Endothelial cell of umbilical vein (primary cell): Measurements from ENCODE around the gene DHX30. TPM values are rescaled to one million over a fixed set of nuclear protein-coding genes. Genes with fewer than 3 reads are reported as not detected.
A peak's percentile ranks its signal among the peaks of the same experiment; 100 is the strongest.

ENCODE experiments used
- BruUV-seq: library from RNA; stranded (reverse); fragments of 400-500 nt; replicated peaks from 2 replicates; lab custom pipeline; 2021; lab: Mats Ljungman, UMichigan
- CTCF ChIA-PET: fragments of 300-600, 350-600 bp; sonication (Branson Sonifier 250); formaldehyde crosslinking; loops from one replicate; lab custom pipeline; 2021; ENCODE audit warnings: antibody characterized with exemption, inconsistent platforms; lab: Charles Lee
- POLR2A ChIA-PET: fragments of 300-600, 350-600 bp; sonication (Branson Sonifier 250); formaldehyde crosslinking; loops from one replicate; lab custom pipeline; 2021; ENCODE audit warnings: antibody characterized with exemption, inconsistent platforms; lab: Charles Lee
- DNase-seq: peaks from one replicate; pipeline ENCODE4 v3.0.0-alpha.2; 2011; ENCODE audit warnings: low read depth, low spot score
- FAIRE-seq: peaks from 2 replicates; lab custom pipeline; 2011; peaks lifted over from hg19 to GRCh38; lab: Jason Lieb, UNC
- H2AFZ ChIP-seq: 2 replicates; pipeline ENCODE4 v1.6.0; 2012; ENCODE audit warnings: low read depth, low read length, control low read depth, inconsistent platforms
- H3K27ac ChIP-seq: 2 replicates; pipeline ENCODE4 v1.5.1; 2011; ENCODE audit warnings: low read depth, mild to moderate bottlenecking, control low read depth, low read length, moderate library complexity; ENCODE audit not compliant: insufficient read depth
- H3K27me3 ChIP-seq, 2 experiments: 2 replicates each; pipeline versions ENCODE4 v1.6.0 to v1.6.1; 2011; ENCODE audit warnings: low read length in 2 of 2, mixed read lengths in 1 of 2; ENCODE audit not compliant: control insufficient read depth in 2 of 2, insufficient read depth in 2 of 2
- H3K36me3 ChIP-seq, 2 experiments: 2 replicates in 1 of 2; 3 replicates in 1 of 2; pipeline ENCODE4 v1.5.1; 2011; ENCODE audit warnings: low read length in 2 of 2, mild to moderate bottlenecking in 1 of 2, moderate library complexity in 1 of 2; ENCODE audit not compliant: control insufficient read depth in 2 of 2, insufficient read depth in 2 of 2; ENCODE audit errors: extremely low read depth in 1 of 2
- H3K4me1 ChIP-seq: 3 replicates; pipeline ENCODE4 v1.5.1; 2011; ENCODE audit warnings: mild to moderate bottlenecking, low read length; ENCODE audit not compliant: control insufficient read depth, insufficient read depth; ENCODE audit errors: extremely low read depth
- H3K4me2 ChIP-seq: 2 replicates; pipeline ENCODE4 v1.6.1; 2011; ENCODE audit warnings: low read length, control low read depth, mixed read lengths; ENCODE audit not compliant: insufficient read depth
- H3K4me3 ChIP-seq, 3 experiments: fragments of 200-600 bp in 1 of 3; sonication (generic), shearing (Covaris generic) in 1 of 3; replicated peaks in 1 of 3; 2 replicates each; pipeline ENCODE4 v1.5.1; 2011 to 2016; ENCODE audit warnings: control low read depth in 3 of 3, low read length in 3 of 3, mild to moderate bottlenecking in 2 of 3, inconsistent platforms in 1 of 3, low read depth in 1 of 3, moderate library complexity in 1 of 3; ENCODE audit not compliant: insufficient read depth in 1 of 3
- H3K79me2 ChIP-seq: 2 replicates; pipeline ENCODE4 v1.6.0; 2012; ENCODE audit warnings: low read length, inconsistent platforms; ENCODE audit not compliant: control insufficient read depth, insufficient read depth
- H3K9ac ChIP-seq: replicated peaks from 2 replicates; pipeline ENCODE3; 2011; ENCODE audit warnings: low read length, control low read depth; ENCODE audit not compliant: insufficient read depth; ENCODE audit errors: extremely low read depth
- H3K9me1 ChIP-seq: replicated peaks from 3 replicates; pipeline ENCODE4 v1.6.0; 2011; ENCODE audit warnings: mild to moderate bottlenecking, low read length; ENCODE audit not compliant: control insufficient read depth, insufficient read depth; ENCODE audit errors: extremely low read depth
- H3K9me3 ChIP-seq: replicated peaks from 2 replicates; pipeline ENCODE4 v1.5.1; 2012; ENCODE audit warnings: low read length, inconsistent platforms; ENCODE audit not compliant: control insufficient read depth, insufficient read depth
- H4K20me1 ChIP-seq: replicated peaks from 2 replicates; pipeline ENCODE3; 2011; ENCODE audit warnings: mild to moderate bottlenecking, low read length; ENCODE audit not compliant: control insufficient read depth, insufficient read depth; ENCODE audit errors: extremely low read depth
- CTCF ChIP-seq, 2 donors: IDR thresholded peaks; 1 replicate in 1 of 2; 2 replicates in 1 of 2; pipeline ENCODE4 v1.5.1; 2011; ENCODE audit warnings: low read length in 2 of 2, mild to moderate bottlenecking in 2 of 2, moderate library complexity in 2 of 2, control low read depth in 1 of 2, inconsistent platforms in 1 of 2, low read depth in 1 of 2; ENCODE audit not compliant: insufficient read depth in 1 of 2; ENCODE audit errors: extremely low read depth in 1 of 2
- EZH2 ChIP-seq: IDR thresholded peaks from 2 replicates; pipeline ENCODE4 v1.6.1; 2012; ENCODE audit warnings: borderline replicate concordance, low read depth, mild to moderate bottlenecking, moderate library complexity, low read length, inconsistent platforms; ENCODE audit not compliant: severe bottlenecking
- FOS ChIP-seq: IDR thresholded peaks from 2 replicates; pipeline ENCODE4 v1.6.1; 2011; ENCODE audit warnings: mild to moderate bottlenecking, low read length, moderate library complexity, borderline replicate concordance; ENCODE audit not compliant: insufficient read depth
- GATA2 ChIP-seq: IDR thresholded peaks from 2 replicates; pipeline ENCODE4 v1.7.0; 2011; ENCODE audit warnings: low read depth, mild to moderate bottlenecking, moderate library complexity, mixed read lengths, low read length; ENCODE audit not compliant: insufficient read length, insufficient read depth
- JUN ChIP-seq: IDR thresholded peaks from 2 replicates; pipeline ENCODE4 v1.6.1; 2011; ENCODE audit warnings: borderline replicate concordance, low read depth; ENCODE audit not compliant: insufficient read length, insufficient read depth
- MAX ChIP-seq: IDR thresholded peaks from 2 replicates; pipeline ENCODE4 v1.6.1; 2011; ENCODE audit not compliant: insufficient read depth, insufficient read length
- MYC ChIP-seq: IDR thresholded peaks from one replicate; pipeline ENCODE4 v1.6.1; 2011; ENCODE audit warnings: mild to moderate bottlenecking, low read depth, low read length
- POLR2A ChIP-seq: IDR thresholded peaks from 2 replicates; pipeline ENCODE4 v1.6.1; 2012; ENCODE audit warnings: low read depth, mild to moderate bottlenecking, control low read depth, low read length
- POLR2AphosphoS5 ChIP-seq: IDR thresholded peaks from 2 replicates; pipeline ENCODE4 v1.6.1; 2012; ENCODE audit warnings: low read depth, mild to moderate bottlenecking, control low read depth, low read length, moderate library complexity; ENCODE audit not compliant: insufficient read depth
- dilution Hi-C: fragments of 300-500 bp; cut with MboI; formaldehyde crosslinking; loops from one replicate; pipeline ENCODE4 v1.15.0; 2019; ENCODE audit warnings: low sequenced_read_pairs; ENCODE audit not compliant: extremely low pct_ligation_motif_present
- intact Hi-C: fragments of 100-400 bp; cut with micrococcal nuclease; formaldehyde crosslinking; loops from one replicate; pipeline ENCODE4 v1.10.0; 2022
- polyA plus RNA-seq, 4 experiments: library from polyadenylated mRNA; depleted of rRNA in 3 of 4; stranded (reverse) in 3 of 4; unstranded in 1 of 4; fragments of >200 nt; gene quantifications; 2 replicates each; pipeline versions ENCODE4 v1.2.1 to v1.2.3, GENCODE V29; 2011 to 2012; ENCODE audit warnings: missing spikeins in 1 of 4
- total RNA-seq: library from RNA; stranded (reverse); gene quantifications from 2 replicates; pipeline ENCODE4 v1.2.3, GENCODE V29; 2021

Gene DHX30
- total and polyA plus RNA-seq, 2 donors (not counting 3 experiments of a cell fraction or from before 2014, with no cell fraction given) = 79.0 to 86.9 TPM

- POLR2A ChIA-PET = no interaction called here
- Histone ChIP-seq H3K9me3 (no peaks in the 10 kb centered on the region), H2AFZ (no peak overlapping the region), H3K4me2 (no peak overlapping the region), H3K27me3 (no peaks in the 10 kb centered on the region), H3K4me1 (no peaks in the 10 kb centered on the region), H3K9me1 (no peaks in the 10 kb centered on the region), H3K36me3 (peaks cover 32 to 33% of the 10 kb centered on the region in 2 experiments), H3K79me2 (no peaks in the 10 kb centered on the region), H3K4me3 (no peak overlapping the region), H4K20me1 (no peaks in the 10 kb centered on the region), H3K27ac (no peak overlapping the region), H3K9ac (no peak overlapping the region)
- CTCF ChIA-PET = interaction anchor here (2.3 kb wide), 1 partner anchor 119 kb away, joined by 7 read pairs; no protein-coding TSS in a partner anchor
- intact Hi-C loops (no loop called here), dilution Hi-C loops (no loop called here)
- TSS peak; percentile 15 for BruUV-seq
- no peak for TF ChIP-seq EZH2
- no peak for TF ChIP-seq POLR2A
- FAIRE-seq = no peak
- no peak for DNase-seq
These were observed 67.8 kb downstream of the DHX30 start for GRCh38 chr3:47870702-47871260.

GRCh38 chr3:47871389-47871788 is 68.5 kb downstream of the DHX30 start:
- H3K79me2 ChIP-seq = no peaks in the 10 kb centered on the region
- H3K27ac ChIP-seq = no peak overlapping the region
- no TSS peak for BruUV-seq
- H3K9me3 ChIP-seq = no peaks in the 10 kb centered on the region
- no peaks in the 10 kb centered on the region for H3K9me1 ChIP-seq
- no peak overlapping the region for H3K4me2 ChIP-seq
- no peak overlapping the region for H2AFZ ChIP-seq
- H3K4me1 ChIP-seq = no peaks in the 10 kb centered on the region
- no peaks in the 10 kb centered on the region for H4K20me1 ChIP-seq
- TF ChIP-seq EZH2 (no peak), JUN (no peak), POLR2AphosphoS5 (no peak), POLR2A (no peak), FOS (no peak), MYC (no peak), MAX (no peak), CTCF (IDR thresholded peaks at IDR 0.05; ENCODE audit: extremely low read depth in 1 of 2, insufficient read depth in 1 of 2, low read depth in 1 of 2, low read length in 2 of 2) (no peak), GATA2 (no peak)
- no peak overlapping the region for H3K4me3 ChIP-seq
- DNase-seq (no peak), FAIRE-seq (no peak)
- H3K27me3 ChIP-seq = no peaks in the 10 kb centered on the region
- no peak overlapping the region for H3K9ac ChIP-seq
- intact Hi-C loops = no loop called here
- peaks cover 32 to 33% of the 10 kb centered on the region in 2 experiments for H3K36me3 ChIP-seq
- ChIA-PET POLR2A (no interaction called here), CTCF (no interaction called here)
- dilution Hi-C loops = no loop called here
